Vagina (tissue), 2 donors: ENCODE results near the gene SIRT7. TPM values are rescaled to one million over a fixed set of nuclear protein-coding genes. Genes with fewer than 3 reads are reported as not detected.

Experiments used
- DNase-seq, 2 donors: peaks; one replicate each; pipeline ENCODE4 v3.0.0-alpha.2; 2017; ENCODE audit errors: extremely low spot score in 2 of 2
- H3K27ac ChIP-seq: fragments of 200-600 bp; sonication (generic); one replicate; pipeline ENCODE4 v1.5.1; 2019
- H3K27me3 ChIP-seq: fragments of 200-600 bp; sonication (generic); one replicate; pipeline ENCODE4 v1.5.1; 2019
- H3K36me3 ChIP-seq, 2 donors: fragments of 200-600 bp; sonication (generic); one replicate each; pipeline ENCODE4 v1.5.1; 2017 to 2019
- H3K4me1 ChIP-seq: fragments of 200-600 bp; sonication (generic); one replicate; pipeline ENCODE4 v1.5.1; 2019
- H3K4me3 ChIP-seq, 2 donors: fragments of 200-600 bp; sonication (generic); 1 replicate in 1 of 2; 2 replicates in 1 of 2; pipeline ENCODE4 v1.5.1; 2016 to 2019
- H3K9me3 ChIP-seq: fragments of 200-600 bp; sonication (generic); one replicate; pipeline ENCODE4 v1.5.1; 2019
- POLR2A ChIP-seq, 2 donors: fragments of 450-650 bp; IDR thresholded peaks; one replicate each; pipeline ENCODE4 v1.6.1; 2017; ENCODE audit warnings: antibody characterized with exemption in 2 of 2, mild to moderate bottlenecking in 2 of 2, moderate library complexity in 2 of 2
- POLR2AphosphoS5 ChIP-seq, 2 donors: sonication (generic); formaldehyde crosslinking; IDR thresholded peaks; one replicate each; pipeline ENCODE4 v1.9.0; 2017; ENCODE audit warnings: antibody characterized with exemption in 2 of 2, mild to moderate bottlenecking in 2 of 2, low read depth in 1 of 2; ENCODE audit not compliant: insufficient read depth in 1 of 2
- intact Hi-C: fragments of 100-400 bp; cut with DNase I; formaldehyde crosslinking; loops from one replicate; pipeline ENCODE4 v1.15.1; 2023
- total RNA-seq: library from RNA; depleted of rRNA; stranded (reverse); fragments of >200 nt; gene quantifications from one replicate; pipeline ENCODE4 v1.2.3, GENCODE V29; 2016
- TF ChIP-seq, protein P1 (sequence below), 3 experiments: fragments of 450-650 bp in 2 of 3; fragments of 200-600 bp in 1 of 3; sonication (generic) in 1 of 3; IDR thresholded peaks; one replicate each; pipeline ENCODE4 v1.5.1; 2017 to 2019; ENCODE audit warnings: antibody characterized with exemption in 3 of 3, mild to moderate bottlenecking in 2 of 3, moderate library complexity in 2 of 3

SIRT7 gene
- total RNA-seq, 1 donor from 2014 or later: 47.9 TPM

DNA sequence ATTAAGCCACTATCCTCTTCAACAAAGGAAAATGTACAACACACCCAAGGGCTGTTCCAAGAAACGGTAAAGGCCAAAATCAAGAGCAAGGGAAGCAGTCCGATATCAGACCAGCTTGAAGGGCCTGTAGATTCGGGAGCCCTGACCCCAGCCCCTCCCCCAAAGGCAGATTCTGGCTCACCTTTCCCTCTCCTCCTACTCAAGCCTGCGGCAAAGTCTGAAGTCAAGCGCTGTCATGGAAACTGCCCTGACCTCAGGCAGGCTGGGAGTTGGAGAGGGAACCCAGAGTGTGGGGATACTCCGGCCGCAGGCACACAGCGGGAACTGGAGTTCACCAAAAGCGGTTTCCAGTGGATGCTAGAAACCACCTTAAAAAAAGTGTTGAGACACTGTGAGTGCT is 28.4 kb downstream of the SIRT7 start:
- no peaks in the 10 kb centered on the region for H3K27me3 ChIP-seq
- peaks cover 35% of the 10 kb centered on the region for H3K4me1 ChIP-seq
- intact Hi-C loops: no loop called here
- DNase-seq: no peak
- H3K9me3 ChIP-seq: no peaks in the 10 kb centered on the region
- H3K36me3 ChIP-seq: peaks cover 0 to 55% of the 10 kb centered on the region in 2 donors
- H3K4me3 ChIP-seq: no peak overlapping the region
- no peak overlapping the region for H3K27ac ChIP-seq
- no peak for TF ChIP-seq POLR2AphosphoS5 (IDR thresholded peaks at IDR 0.05; ENCODE audit: insufficient read depth in 1 of 2, low read depth in 1 of 2)
- TF ChIP-seq, protein P1, sequence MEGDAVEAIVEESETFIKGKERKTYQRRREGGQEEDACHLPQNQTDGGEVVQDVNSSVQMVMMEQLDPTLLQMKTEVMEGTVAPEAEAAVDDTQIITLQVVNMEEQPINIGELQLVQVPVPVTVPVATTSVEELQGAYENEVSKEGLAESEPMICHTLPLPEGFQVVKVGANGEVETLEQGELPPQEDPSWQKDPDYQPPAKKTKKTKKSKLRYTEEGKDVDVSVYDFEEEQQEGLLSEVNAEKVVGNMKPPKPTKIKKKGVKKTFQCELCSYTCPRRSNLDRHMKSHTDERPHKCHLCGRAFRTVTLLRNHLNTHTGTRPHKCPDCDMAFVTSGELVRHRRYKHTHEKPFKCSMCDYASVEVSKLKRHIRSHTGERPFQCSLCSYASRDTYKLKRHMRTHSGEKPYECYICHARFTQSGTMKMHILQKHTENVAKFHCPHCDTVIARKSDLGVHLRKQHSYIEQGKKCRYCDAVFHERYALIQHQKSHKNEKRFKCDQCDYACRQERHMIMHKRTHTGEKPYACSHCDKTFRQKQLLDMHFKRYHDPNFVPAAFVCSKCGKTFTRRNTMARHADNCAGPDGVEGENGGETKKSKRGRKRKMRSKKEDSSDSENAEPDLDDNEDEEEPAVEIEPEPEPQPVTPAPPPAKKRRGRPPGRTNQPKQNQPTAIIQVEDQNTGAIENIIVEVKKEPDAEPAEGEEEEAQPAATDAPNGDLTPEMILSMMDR (IDR thresholded peaks at IDR 0.05): no peak
- no peak for TF ChIP-seq POLR2A (IDR thresholded peaks at IDR 0.05)

DNA sequence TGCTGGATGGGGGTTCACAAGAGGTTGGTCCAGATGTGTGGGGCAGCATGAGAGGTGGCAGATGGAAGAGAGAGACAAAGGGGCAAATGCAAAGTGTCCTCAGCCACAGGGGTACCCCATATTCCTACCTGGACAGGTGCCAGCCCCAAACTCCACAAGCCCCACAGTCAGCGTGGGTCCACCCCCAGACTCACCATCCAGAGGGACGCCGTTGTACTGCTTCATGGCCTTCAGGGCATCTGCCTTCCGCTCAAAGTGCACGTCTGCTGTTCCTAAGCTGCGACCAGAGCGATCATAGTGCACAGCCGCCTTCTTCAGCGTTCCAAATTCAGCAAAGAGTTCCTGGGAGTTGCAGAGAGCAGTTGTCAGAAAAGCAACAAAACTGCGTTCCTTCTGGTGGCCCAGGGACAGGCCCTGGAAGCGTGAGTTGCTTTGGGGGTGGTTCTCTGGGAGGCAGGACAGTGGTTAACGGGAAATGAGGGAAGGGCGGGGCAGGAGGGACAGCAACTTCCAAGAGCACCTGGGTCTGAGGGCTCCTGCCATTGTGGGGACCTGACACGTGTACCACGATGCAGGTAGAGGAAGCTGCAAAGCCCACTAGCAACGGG is 28.9 kb downstream of the SIRT7 start:
- Histone ChIP-seq H3K4me1 (peaks cover 35% of the 10 kb centered on the region), H3K9me3 (no peaks in the 10 kb centered on the region), H3K4me3 (no peak overlapping the region), H3K27me3 (no peaks in the 10 kb centered on the region), H3K27ac (no peak overlapping the region), H3K36me3 (peaks cover 0 to 50% of the 10 kb centered on the region in 2 donors)
- intact Hi-C loops: no loop called here
- DNase-seq: no peak
- TF ChIP-seq POLR2A (IDR thresholded peaks at IDR 0.05): no peak
- TF ChIP-seq, protein P1 (IDR thresholded peaks at IDR 0.05): no peak
- no peak for TF ChIP-seq POLR2AphosphoS5 (IDR thresholded peaks at IDR 0.05; ENCODE audit: insufficient read depth in 1 of 2, low read depth in 1 of 2)

DNA sequence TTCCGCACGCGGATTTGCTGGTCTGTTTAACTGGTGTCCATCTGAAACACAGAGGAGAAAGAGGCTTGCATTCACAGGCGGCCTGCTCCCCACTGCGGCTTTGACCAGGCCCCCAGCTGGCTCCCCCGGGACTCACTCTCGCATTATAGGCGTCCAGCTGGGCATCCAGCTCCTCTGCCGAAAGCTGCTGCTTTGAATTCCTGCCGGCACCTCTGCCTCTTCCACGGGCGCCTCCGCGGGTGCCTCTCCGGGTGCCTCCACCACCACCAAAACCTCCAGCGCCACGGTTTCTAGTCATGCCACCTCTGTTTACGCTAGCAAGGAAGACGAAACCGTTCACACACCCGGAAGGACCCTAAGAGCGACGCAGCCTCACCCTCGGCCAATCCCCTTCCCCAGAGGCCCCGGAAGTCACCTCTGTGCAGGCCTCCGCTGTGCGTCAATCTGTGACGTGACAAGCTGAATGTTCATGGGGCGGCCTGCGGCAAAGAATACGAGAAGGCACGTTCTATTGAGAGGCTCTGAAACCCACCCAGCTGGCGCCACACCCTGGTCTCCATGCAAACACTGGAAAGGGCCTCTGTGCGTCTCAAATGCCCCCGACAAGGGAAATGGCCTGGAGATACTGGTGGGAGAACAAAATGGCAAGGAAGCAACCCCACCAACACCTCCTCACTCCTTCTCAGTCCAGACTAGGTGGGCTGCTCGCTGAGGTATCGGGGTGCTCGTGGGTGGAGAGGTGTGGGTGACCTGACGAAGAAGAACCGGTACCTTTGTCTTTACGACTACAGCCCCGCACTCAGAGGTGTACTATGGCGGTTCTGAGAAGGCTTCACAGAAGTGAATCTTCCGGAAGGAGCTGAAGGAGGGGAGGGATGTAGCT is 29.6 kb downstream of the SIRT7 start:
- peaks cover 31% of the 10 kb centered on the region for H3K4me1 ChIP-seq
- TF ChIP-seq POLR2AphosphoS5 (IDR thresholded peaks at IDR 0.05; ENCODE audit: insufficient read depth in 1 of 2, low read depth in 1 of 2): no peak
- TF ChIP-seq POLR2A (IDR thresholded peaks at IDR 0.05): no peak
- TF ChIP-seq, protein P1 (IDR thresholded peaks at IDR 0.05): no peak
- DNase-seq: no peak
- no peaks in the 10 kb centered on the region for H3K27me3 ChIP-seq
- no peak overlapping the region for H3K4me3 ChIP-seq
- H3K27ac ChIP-seq: no peak overlapping the region
- intact Hi-C loops: no loop called here
- no peaks in the 10 kb centered on the region for H3K9me3 ChIP-seq
- H3K36me3 ChIP-seq: peaks cover 0 to 47% of the 10 kb centered on the region in 2 donors

DNA sequence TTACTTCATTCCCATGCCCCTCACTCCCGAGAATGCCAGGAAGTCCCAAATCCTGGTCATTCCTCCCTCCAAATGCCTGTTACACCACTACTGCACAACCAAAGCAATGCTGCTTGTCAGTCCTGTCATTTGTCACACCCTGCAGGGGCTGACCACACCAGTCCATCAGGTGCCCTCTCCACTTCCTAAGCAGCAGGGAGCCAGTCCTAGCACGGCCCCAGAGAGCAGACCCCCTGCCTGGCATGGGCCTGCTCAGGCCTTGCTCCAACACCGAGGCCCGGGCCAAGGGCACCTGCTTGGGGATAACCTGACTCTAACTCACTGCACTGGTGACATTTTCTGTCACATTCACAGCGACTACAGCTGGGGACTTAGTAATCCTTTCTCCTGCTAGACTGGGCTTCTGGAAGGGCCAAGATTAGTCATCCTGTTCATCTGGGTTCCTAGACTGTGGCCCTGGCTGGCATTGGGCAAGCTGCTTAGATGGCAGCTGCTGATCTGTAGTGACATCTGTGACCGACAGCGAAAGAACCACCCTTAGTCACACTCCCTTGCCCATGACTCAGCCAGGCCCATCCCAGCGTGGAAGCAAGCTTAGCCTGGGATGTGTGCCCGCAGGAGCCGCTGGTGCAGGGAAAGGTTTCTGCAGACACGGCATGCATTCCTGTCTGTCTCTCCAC is 32.0 kb downstream of the SIRT7 start:
- Histone ChIP-seq H3K4me3 (no peak overlapping the region), H3K27ac (no peak overlapping the region), H3K36me3 (peaks cover 0 to 47% of the 10 kb centered on the region in 2 donors), H3K9me3 (no peaks in the 10 kb centered on the region), H3K27me3 (no peaks in the 10 kb centered on the region), H3K4me1 (peaks cover 17% of the 10 kb centered on the region)
- intact Hi-C loops: no loop called here
- TF ChIP-seq, protein P1 (IDR thresholded peaks at IDR 0.05): no peak
- peak; percentile 34 to 51 for TF ChIP-seq POLR2AphosphoS5 (IDR thresholded peaks at IDR 0.05; ENCODE audit: insufficient read depth in 1 of 2, low read depth in 1 of 2)
- no peak for DNase-seq
